ENCODE results near the gene RALGPS1. TPM values are rescaled to one million over a fixed set of nuclear protein-coding genes. Genes with fewer than 3 reads are reported as not detected.

RALGPS1 gene
- total and polyA plus RNA-seq, 2 donors (not counting 1 experiment from before 2014, with no cell fraction given): 2.0 to 5.9 TPM

DNA sequence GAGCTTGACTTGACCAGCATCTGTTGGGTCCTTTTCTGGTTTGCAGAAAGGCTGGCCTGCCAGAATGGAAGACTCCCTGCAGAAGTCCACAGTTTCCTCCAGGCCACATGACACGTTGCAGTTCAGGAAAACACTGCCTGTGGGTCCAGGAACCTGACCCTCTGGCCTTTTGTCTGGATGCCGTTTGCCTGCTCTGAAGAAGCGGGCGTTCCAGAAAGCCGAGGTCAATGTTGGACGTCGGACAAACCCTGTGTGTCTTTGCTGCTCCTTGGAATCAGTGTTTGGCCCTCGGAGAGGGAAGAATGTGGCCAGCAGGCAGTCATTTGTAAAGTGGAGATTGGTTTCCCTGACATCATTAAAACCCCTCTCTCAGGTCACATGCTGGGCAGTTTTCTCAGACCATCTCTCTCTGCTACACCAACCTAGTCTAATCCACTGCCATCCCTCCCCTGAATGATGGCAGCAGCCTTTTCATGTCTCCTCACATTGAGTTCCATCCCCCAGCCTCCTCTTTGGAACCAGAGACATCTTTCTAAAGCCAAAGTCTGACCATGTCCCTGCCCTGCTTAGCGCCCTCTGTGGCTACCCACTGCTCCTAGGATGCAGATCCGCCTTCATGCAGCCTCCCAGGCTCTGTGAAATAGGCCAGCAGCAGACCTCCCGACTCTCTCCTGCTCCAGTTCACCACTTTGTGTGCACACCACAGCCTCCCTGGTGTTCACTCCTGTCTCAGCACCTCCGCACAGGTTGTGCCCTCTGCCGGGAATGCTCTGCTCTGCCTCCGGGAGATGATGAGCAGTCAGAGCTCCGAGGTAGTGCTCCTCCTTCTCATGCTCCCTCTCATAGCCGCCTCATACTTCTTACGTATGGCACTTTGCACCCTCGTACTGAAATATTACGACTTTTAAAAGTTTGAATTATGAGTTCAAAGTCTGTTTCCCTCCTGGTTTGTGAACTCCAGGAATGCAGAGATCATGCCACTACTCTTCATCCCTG lies 75.6 kb downstream of the RALGPS1 start:
- peaks cover 2% of the 10 kb centered on the region for H3K27me3 ChIP-seq (ENCODE audit: control insufficient read depth, insufficient read depth, low read length)
- peaks cover 6% of the 10 kb centered on the region for H3K4me1 ChIP-seq (ENCODE audit: control insufficient read depth, extremely low read depth, insufficient read depth, low read length)
- TF ChIP-seq, protein P1, sequence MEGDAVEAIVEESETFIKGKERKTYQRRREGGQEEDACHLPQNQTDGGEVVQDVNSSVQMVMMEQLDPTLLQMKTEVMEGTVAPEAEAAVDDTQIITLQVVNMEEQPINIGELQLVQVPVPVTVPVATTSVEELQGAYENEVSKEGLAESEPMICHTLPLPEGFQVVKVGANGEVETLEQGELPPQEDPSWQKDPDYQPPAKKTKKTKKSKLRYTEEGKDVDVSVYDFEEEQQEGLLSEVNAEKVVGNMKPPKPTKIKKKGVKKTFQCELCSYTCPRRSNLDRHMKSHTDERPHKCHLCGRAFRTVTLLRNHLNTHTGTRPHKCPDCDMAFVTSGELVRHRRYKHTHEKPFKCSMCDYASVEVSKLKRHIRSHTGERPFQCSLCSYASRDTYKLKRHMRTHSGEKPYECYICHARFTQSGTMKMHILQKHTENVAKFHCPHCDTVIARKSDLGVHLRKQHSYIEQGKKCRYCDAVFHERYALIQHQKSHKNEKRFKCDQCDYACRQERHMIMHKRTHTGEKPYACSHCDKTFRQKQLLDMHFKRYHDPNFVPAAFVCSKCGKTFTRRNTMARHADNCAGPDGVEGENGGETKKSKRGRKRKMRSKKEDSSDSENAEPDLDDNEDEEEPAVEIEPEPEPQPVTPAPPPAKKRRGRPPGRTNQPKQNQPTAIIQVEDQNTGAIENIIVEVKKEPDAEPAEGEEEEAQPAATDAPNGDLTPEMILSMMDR (conservative IDR thresholded peaks at IDR 0.05 in 1 of 2, IDR thresholded peaks at IDR 0.05 in 1 of 2; ENCODE audit: low read depth in 1 of 2, low read length in 2 of 2): no peak
- TF ChIP-seq EZH2 (IDR thresholded peaks at IDR 0.05; ENCODE audit: low read length, missing control alignments): no peak
- H3K27ac ChIP-seq (ENCODE audit: insufficient read depth, low read length): no peak overlapping the region
- H3K9me3 ChIP-seq (ENCODE audit: control insufficient read depth, insufficient read depth, low read depth, low read length): no peaks in the 10 kb centered on the region
- H2AFZ ChIP-seq (ENCODE audit: low read length): no peak overlapping the region
- no peak overlapping the region for H3K4me2 ChIP-seq (ENCODE audit: extremely low read depth, insufficient read depth, low read length)
- DNase-seq (ENCODE audit: low read depth in 2 of 2): peak in 1 of 2 donors; percentile 52
- no peak overlapping the region for H3K9ac ChIP-seq (ENCODE audit: insufficient read depth, low read length)
- no peaks in the 10 kb centered on the region for H3K79me2 ChIP-seq (ENCODE audit: control insufficient read depth, insufficient read depth, low read length)
- H3K36me3 ChIP-seq (ENCODE audit: control insufficient read depth, insufficient read depth, low read length): no peaks in the 10 kb centered on the region
- no peaks in the 10 kb centered on the region for H4K20me1 ChIP-seq (ENCODE audit: control insufficient read depth, extremely low read depth, insufficient read depth, low read length)
- H3K4me3 ChIP-seq (replicated peaks in 1 of 4; ENCODE audit: control extremely low read depth in 1 of 4, insufficient read depth in 1 of 4, low read depth in 3 of 4, low read length in 4 of 4): no peak overlapping the region

DNA sequence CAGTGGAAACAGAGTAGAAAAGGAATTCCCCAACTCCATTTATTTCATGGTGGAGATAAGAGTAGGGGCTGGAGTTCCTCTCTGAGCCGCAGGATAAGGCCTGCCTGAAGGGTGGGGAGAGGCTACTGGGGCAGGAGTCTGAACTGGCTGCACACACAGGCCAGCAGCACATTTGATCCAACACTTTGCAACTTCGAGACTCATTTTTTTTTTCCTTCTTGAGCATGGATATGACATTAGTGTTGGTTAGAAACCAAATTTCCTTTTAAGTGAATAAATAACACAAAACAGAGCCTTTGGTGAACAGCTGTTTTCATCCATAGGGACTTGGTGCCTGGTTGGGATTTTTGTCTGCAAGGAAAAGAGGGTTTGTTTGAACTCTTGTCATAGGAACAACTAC lies 76.6 kb downstream of the RALGPS1 start:
- no peaks in the 10 kb centered on the region for H3K79me2 ChIP-seq (ENCODE audit: control insufficient read depth, insufficient read depth, low read length)
- no peak overlapping the region for H3K4me2 ChIP-seq (ENCODE audit: extremely low read depth, insufficient read depth, low read length)
- no peaks in the 10 kb centered on the region for H3K36me3 ChIP-seq (ENCODE audit: control insufficient read depth, insufficient read depth, low read length)
- TF ChIP-seq, protein P1 (conservative IDR thresholded peaks at IDR 0.05 in 1 of 2, IDR thresholded peaks at IDR 0.05 in 1 of 2; ENCODE audit: low read depth in 1 of 2, low read length in 2 of 2): no peak
- no peak for TF ChIP-seq EZH2 (IDR thresholded peaks at IDR 0.05; ENCODE audit: low read length, missing control alignments)
- peaks cover 2% of the 10 kb centered on the region for H3K27me3 ChIP-seq (ENCODE audit: control insufficient read depth, insufficient read depth, low read length)
- H3K4me1 ChIP-seq (ENCODE audit: control insufficient read depth, extremely low read depth, insufficient read depth, low read length): peaks cover 4% of the 10 kb centered on the region
- H3K27ac ChIP-seq (ENCODE audit: insufficient read depth, low read length): no peak overlapping the region
- no peaks in the 10 kb centered on the region for H3K9me3 ChIP-seq (ENCODE audit: control insufficient read depth, insufficient read depth, low read depth, low read length)
- H2AFZ ChIP-seq (ENCODE audit: low read length): no peak overlapping the region
- DNase-seq (ENCODE audit: low read depth in 2 of 2): no peak
- no peak overlapping the region for H3K4me3 ChIP-seq (replicated peaks in 1 of 4; ENCODE audit: control extremely low read depth in 1 of 4, insufficient read depth in 1 of 4, low read depth in 3 of 4, low read length in 4 of 4)
- H3K9ac ChIP-seq (ENCODE audit: insufficient read depth, low read length): no peak overlapping the region
- no peaks in the 10 kb centered on the region for H4K20me1 ChIP-seq (ENCODE audit: control insufficient read depth, extremely low read depth, insufficient read depth, low read length)

DNA sequence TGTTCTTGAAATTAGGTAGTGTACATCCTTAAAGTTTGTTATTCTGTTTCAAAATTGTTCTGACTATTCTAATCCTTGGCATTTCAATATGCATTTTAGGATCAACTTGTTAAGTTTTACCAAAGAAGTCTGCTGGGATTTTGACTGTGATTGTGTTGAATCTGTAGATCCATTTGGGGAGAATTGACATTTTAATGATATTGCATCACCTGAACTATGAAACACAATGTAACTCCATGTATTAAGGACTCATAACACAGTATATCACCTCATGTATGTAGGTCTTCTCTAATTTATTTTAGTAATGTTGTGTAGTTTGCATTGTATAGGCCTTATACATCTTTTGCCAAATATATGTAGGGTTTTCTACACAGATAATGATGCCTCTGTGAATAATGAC lies 77.8 kb downstream of the RALGPS1 start:
- H3K27me3 ChIP-seq (ENCODE audit: control insufficient read depth, insufficient read depth, low read length): peaks cover 2% of the 10 kb centered on the region
- no peak for TF ChIP-seq EZH2 (IDR thresholded peaks at IDR 0.05; ENCODE audit: low read length, missing control alignments)
- TF ChIP-seq, protein P1 (conservative IDR thresholded peaks at IDR 0.05 in 1 of 2, IDR thresholded peaks at IDR 0.05 in 1 of 2; ENCODE audit: low read depth in 1 of 2, low read length in 2 of 2): no peak

More for the DNA sequence above, 77.8 kb downstream of the RALGPS1 start:
- H3K4me3 ChIP-seq (replicated peaks in 1 of 4; ENCODE audit: control extremely low read depth in 1 of 4, insufficient read depth in 1 of 4, low read depth in 3 of 4, low read length in 4 of 4): no peak overlapping the region
- H3K79me2 ChIP-seq (ENCODE audit: control insufficient read depth, insufficient read depth, low read length): no peaks in the 10 kb centered on the region
- H4K20me1 ChIP-seq (ENCODE audit: control insufficient read depth, extremely low read depth, insufficient read depth, low read length): no peaks in the 10 kb centered on the region
- no peak overlapping the region for H3K9ac ChIP-seq (ENCODE audit: insufficient read depth, low read length)
- no peaks in the 10 kb centered on the region for H3K36me3 ChIP-seq (ENCODE audit: control insufficient read depth, insufficient read depth, low read length)
- H3K27ac ChIP-seq (ENCODE audit: insufficient read depth, low read length): no peak overlapping the region
- H3K4me2 ChIP-seq (ENCODE audit: extremely low read depth, insufficient read depth, low read length): no peak overlapping the region
- no peak for DNase-seq (ENCODE audit: low read depth in 2 of 2)
- no peaks in the 10 kb centered on the region for H3K4me1 ChIP-seq (ENCODE audit: control insufficient read depth, extremely low read depth, insufficient read depth, low read length)
- no peaks in the 10 kb centered on the region for H3K9me3 ChIP-seq (ENCODE audit: control insufficient read depth, insufficient read depth, low read depth, low read length)
- H2AFZ ChIP-seq (ENCODE audit: low read length): no peak overlapping the region

All from fibroblast of lung (primary cell).